Panc1 (cell line): Measurements from ENCODE around the gene TRAF6.

Experiments used
- POLR2AphosphoS5 ChIP-seq: IDR thresholded peaks from 2 replicates; pipeline ENCODE4 v1.6.1; 2012; ENCODE audit warnings: mild to moderate bottlenecking, low read depth, low read length, moderate library complexity
- SIN3A ChIP-seq: IDR thresholded peaks from 2 replicates; pipeline ENCODE4 v1.6.1; 2012; ENCODE audit warnings: low read depth, mild to moderate bottlenecking, low read length, moderate library complexity, borderline replicate concordance; ENCODE audit not compliant: insufficient read depth
- TCF7L2 ChIP-seq: IDR thresholded peaks from 2 replicates; pipeline ENCODE4 v1.6.1; 2011; ENCODE audit warnings: mild to moderate bottlenecking, low read depth, low read length, inconsistent platforms
- TF ChIP-seq, protein P1 (sequence below): fragments of 450-650 bp; IDR thresholded peaks from 2 replicates; pipeline ENCODE4 v1.5.1; 2017; ENCODE audit warnings: mild to moderate bottlenecking
- TF ChIP-seq, protein P2 (sequence below), 2 experiments: IDR thresholded peaks; 2 replicates each; pipeline ENCODE4 v1.6.1; 2011 to 2012; ENCODE audit warnings: low read depth in 2 of 2, control low read depth in 1 of 2, low read length in 1 of 2, mild to moderate bottlenecking in 1 of 2, moderate library complexity in 1 of 2; ENCODE audit not compliant: insufficient read depth in 1 of 2

DNA sequence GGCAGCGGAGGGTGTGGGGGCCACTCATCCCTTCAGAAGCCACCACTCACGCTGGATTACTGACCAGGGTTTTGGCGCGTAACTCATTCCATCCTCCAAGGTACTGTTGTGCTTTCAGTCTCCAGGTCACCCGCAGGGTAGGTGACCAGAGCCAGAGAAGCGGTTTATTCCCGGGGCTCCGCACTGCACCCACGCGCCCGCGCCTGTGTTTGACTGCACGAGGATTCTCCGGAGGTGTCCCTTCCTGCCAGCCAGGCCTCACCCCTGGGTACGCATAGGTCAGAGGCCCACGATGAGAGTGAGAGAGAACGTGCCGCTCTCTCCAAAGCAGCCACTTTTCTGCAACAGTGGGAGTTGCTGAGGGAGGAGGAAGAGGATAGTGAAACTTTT is 55.5 kb downstream of the TRAF6 start:
- TF ChIP-seq, protein P1, sequence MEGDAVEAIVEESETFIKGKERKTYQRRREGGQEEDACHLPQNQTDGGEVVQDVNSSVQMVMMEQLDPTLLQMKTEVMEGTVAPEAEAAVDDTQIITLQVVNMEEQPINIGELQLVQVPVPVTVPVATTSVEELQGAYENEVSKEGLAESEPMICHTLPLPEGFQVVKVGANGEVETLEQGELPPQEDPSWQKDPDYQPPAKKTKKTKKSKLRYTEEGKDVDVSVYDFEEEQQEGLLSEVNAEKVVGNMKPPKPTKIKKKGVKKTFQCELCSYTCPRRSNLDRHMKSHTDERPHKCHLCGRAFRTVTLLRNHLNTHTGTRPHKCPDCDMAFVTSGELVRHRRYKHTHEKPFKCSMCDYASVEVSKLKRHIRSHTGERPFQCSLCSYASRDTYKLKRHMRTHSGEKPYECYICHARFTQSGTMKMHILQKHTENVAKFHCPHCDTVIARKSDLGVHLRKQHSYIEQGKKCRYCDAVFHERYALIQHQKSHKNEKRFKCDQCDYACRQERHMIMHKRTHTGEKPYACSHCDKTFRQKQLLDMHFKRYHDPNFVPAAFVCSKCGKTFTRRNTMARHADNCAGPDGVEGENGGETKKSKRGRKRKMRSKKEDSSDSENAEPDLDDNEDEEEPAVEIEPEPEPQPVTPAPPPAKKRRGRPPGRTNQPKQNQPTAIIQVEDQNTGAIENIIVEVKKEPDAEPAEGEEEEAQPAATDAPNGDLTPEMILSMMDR, result no peak
- TF ChIP-seq, protein P2, sequence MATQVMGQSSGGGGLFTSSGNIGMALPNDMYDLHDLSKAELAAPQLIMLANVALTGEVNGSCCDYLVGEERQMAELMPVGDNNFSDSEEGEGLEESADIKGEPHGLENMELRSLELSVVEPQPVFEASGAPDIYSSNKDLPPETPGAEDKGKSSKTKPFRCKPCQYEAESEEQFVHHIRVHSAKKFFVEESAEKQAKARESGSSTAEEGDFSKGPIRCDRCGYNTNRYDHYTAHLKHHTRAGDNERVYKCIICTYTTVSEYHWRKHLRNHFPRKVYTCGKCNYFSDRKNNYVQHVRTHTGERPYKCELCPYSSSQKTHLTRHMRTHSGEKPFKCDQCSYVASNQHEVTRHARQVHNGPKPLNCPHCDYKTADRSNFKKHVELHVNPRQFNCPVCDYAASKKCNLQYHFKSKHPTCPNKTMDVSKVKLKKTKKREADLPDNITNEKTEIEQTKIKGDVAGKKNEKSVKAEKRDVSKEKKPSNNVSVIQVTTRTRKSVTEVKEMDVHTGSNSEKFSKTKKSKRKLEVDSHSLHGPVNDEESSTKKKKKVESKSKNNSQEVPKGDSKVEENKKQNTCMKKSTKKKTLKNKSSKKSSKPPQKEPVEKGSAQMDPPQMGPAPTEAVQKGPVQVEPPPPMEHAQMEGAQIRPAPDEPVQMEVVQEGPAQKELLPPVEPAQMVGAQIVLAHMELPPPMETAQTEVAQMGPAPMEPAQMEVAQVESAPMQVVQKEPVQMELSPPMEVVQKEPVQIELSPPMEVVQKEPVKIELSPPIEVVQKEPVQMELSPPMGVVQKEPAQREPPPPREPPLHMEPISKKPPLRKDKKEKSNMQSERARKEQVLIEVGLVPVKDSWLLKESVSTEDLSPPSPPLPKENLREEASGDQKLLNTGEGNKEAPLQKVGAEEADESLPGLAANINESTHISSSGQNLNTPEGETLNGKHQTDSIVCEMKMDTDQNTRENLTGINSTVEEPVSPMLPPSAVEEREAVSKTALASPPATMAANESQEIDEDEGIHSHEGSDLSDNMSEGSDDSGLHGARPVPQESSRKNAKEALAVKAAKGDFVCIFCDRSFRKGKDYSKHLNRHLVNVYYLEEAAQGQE (IDR thresholded peaks at IDR 0.05; ENCODE audit: insufficient read depth in 1 of 2, low read depth in 2 of 2, low read length in 1 of 2), result no peak
- TF ChIP-seq POLR2AphosphoS5 (no peak), SIN3A (no peak), TCF7L2 (no peak)
